HEK293 (cell line): ENCODE results near the gene FNDC8.
A peak's percentile ranks its signal among the peaks of the same experiment; 100 is the strongest.

Experiments
- FEZF1 ChIP-seq: fragments of 450-650 bp; formaldehyde crosslinking; IDR thresholded peaks from 2 replicates; pipeline ENCODE4 v1.5.1; 2016; ENCODE audit warnings: missing biosample characterization, missing genetic modification characterization
- GLI2 ChIP-seq: fragments of 450-650 bp; formaldehyde crosslinking; IDR thresholded peaks from 2 replicates; pipeline ENCODE4; 2017; ENCODE audit warnings: missing biosample characterization, missing genetic modification characterization, low read depth, borderline replicate concordance
- HOXA7 ChIP-seq: sonication (generic); formaldehyde crosslinking; IDR thresholded peaks from 2 replicates; pipeline ENCODE4 v1.8.1; 2022; ENCODE audit warnings: missing genetic modification reagents, borderline replicate concordance
- HOXD13 ChIP-seq: sonication (generic); formaldehyde crosslinking; IDR thresholded peaks from 2 replicates; pipeline ENCODE4 v1.8.0; 2022; ENCODE audit warnings: missing genetic modification reagents, borderline replicate concordance
- KLF1 ChIP-seq: fragments of 450-650 bp; formaldehyde crosslinking; IDR thresholded peaks from 2 replicates; pipeline ENCODE4 v1.5.1; 2016; ENCODE audit warnings: missing biosample characterization, missing genetic modification characterization
- KLF16 ChIP-seq: fragments of 450-650 bp; formaldehyde crosslinking; IDR thresholded peaks from 2 replicates; pipeline ENCODE4 v1.5.1; 2017; ENCODE audit warnings: missing biosample characterization, missing genetic modification characterization
- KLF7 ChIP-seq: fragments of 450-650 bp; formaldehyde crosslinking; IDR thresholded peaks from 2 replicates; pipeline ENCODE4 v1.5.1; 2016; ENCODE audit warnings: missing biosample characterization, missing genetic modification characterization, borderline replicate concordance
- MEIS1 ChIP-seq: sonication (generic); formaldehyde crosslinking; IDR thresholded peaks from 2 replicates; pipeline ENCODE4 v1.8.1; 2022; ENCODE audit warnings: missing genetic modification reagents, mild to moderate bottlenecking, borderline replicate concordance
- SETDB1 ChIP-seq: IDR thresholded peaks from one replicate; pipeline ENCODE4 v1.6.1; 2017; ENCODE audit warnings: mild to moderate bottlenecking, low read length, moderate library complexity, mixed read lengths; ENCODE audit not compliant: insufficient read length
- YY1 ChIP-seq: fragments of 450-650 bp; formaldehyde crosslinking; IDR thresholded peaks from 2 replicates; pipeline ENCODE4 v1.5.1; 2018; ENCODE audit warnings: missing biosample characterization, missing genetic modification characterization
- ZEB2 ChIP-seq: fragments of 450-650 bp; formaldehyde crosslinking; IDR thresholded peaks from 2 replicates; pipeline ENCODE4 v1.5.1; 2016; ENCODE audit warnings: missing biosample characterization, missing genetic modification characterization
- ZNF155 ChIP-seq: fragments of 450-650 bp; formaldehyde crosslinking; IDR thresholded peaks from 2 replicates; pipeline ENCODE4 v1.5.1; 2016; ENCODE audit warnings: missing biosample characterization, missing genetic modification characterization
- ZNF19 ChIP-seq: fragments of 450-650 bp; formaldehyde crosslinking; IDR thresholded peaks from 2 replicates; pipeline ENCODE4; 2016; ENCODE audit warnings: missing biosample characterization, missing genetic modification characterization, low read depth
- ZNF239 ChIP-seq: fragments of 450-650 bp; formaldehyde crosslinking; IDR thresholded peaks from 2 replicates; pipeline ENCODE4 v1.5.1; 2016; ENCODE audit warnings: missing biosample characterization, missing genetic modification characterization
- ZNF324 ChIP-seq: fragments of 450-650 bp; formaldehyde crosslinking; IDR thresholded peaks from 2 replicates; pipeline ENCODE4 v1.5.1; 2016; ENCODE audit warnings: missing biosample characterization, missing genetic modification characterization
- ZNF354C ChIP-seq: fragments of 450-650 bp; formaldehyde crosslinking; IDR thresholded peaks from 2 replicates; pipeline ENCODE4 v1.5.1; 2016; ENCODE audit warnings: missing biosample characterization, missing genetic modification characterization, low read depth, borderline replicate concordance
- ZNF521 ChIP-seq: fragments of 450-650 bp; formaldehyde crosslinking; IDR thresholded peaks from 2 replicates; pipeline ENCODE4 v1.5.1; 2017; ENCODE audit warnings: missing biosample characterization, mild to moderate bottlenecking, missing genetic modification characterization
- ZNF585B ChIP-seq: fragments of 450-650 bp; formaldehyde crosslinking; IDR thresholded peaks from 2 replicates; pipeline ENCODE4 v1.5.1; 2016; ENCODE audit warnings: missing biosample characterization, missing genetic modification characterization
- ZNF600 ChIP-seq: fragments of 450-650 bp; formaldehyde crosslinking; IDR thresholded peaks from 2 replicates; pipeline ENCODE4 v1.5.1; 2016; ENCODE audit warnings: missing biosample characterization, missing genetic modification characterization
- ZNF654 ChIP-seq: fragments of 450-650 bp; formaldehyde crosslinking; IDR thresholded peaks from 2 replicates; pipeline ENCODE4 v1.5.1; 2016; ENCODE audit warnings: low read depth, missing biosample characterization, missing genetic modification characterization
- ZNF677 ChIP-seq: fragments of 450-650 bp; IDR thresholded peaks from 2 replicates; pipeline ENCODE4 v1.5.0; 2018; ENCODE audit warnings: missing biosample characterization, mild to moderate bottlenecking, missing genetic modification characterization, moderate library complexity
- ZNF707 ChIP-seq: fragments of 450-650 bp; formaldehyde crosslinking; IDR thresholded peaks from 2 replicates; pipeline ENCODE4 v1.5.1; 2016; ENCODE audit warnings: missing biosample characterization, missing genetic modification characterization
- ZNF792 ChIP-seq: fragments of 450-650 bp; formaldehyde crosslinking; IDR thresholded peaks from 2 replicates; pipeline ENCODE4 v1.5.1; 2016; ENCODE audit warnings: missing biosample characterization, missing genetic modification characterization
- TF ChIP-seq, protein P1 (sequence below): fragments of 450-650 bp; IDR thresholded peaks from 2 replicates; pipeline ENCODE4 v1.5.1; 2018; ENCODE audit warnings: missing biosample characterization, missing genetic modification characterization
- TF ChIP-seq, protein P2 (sequence below): fragments of 450-650 bp; formaldehyde crosslinking; IDR thresholded peaks from 2 replicates; pipeline ENCODE4 v1.5.1; 2017; ENCODE audit warnings: missing biosample characterization, mild to moderate bottlenecking, missing genetic modification characterization, moderate library complexity
- TF ChIP-seq, protein P3 (sequence below): fragments of 450-650 bp; formaldehyde crosslinking; IDR thresholded peaks from 2 replicates; pipeline ENCODE4 v1.5.1; 2016; ENCODE audit warnings: missing biosample characterization, missing genetic modification characterization, low read depth
- TF ChIP-seq, protein P4 (sequence below): fragments of 450-650 bp; formaldehyde crosslinking; conservative IDR thresholded peaks from 2 replicates; pipeline ENCODE4 v1.5.1; 2016; ENCODE audit warnings: low read depth, missing biosample characterization, missing genetic modification characterization
- TF ChIP-seq, protein P5 (sequence below): fragments of 450-650 bp; formaldehyde crosslinking; IDR thresholded peaks from 2 replicates; pipeline ENCODE4 v1.5.1; 2017; ENCODE audit warnings: missing biosample characterization, missing genetic modification characterization
- TF ChIP-seq, protein P6 (sequence below): sonication (generic); formaldehyde crosslinking; IDR thresholded peaks from 2 replicates; pipeline ENCODE4 v1.8.1; 2022; ENCODE audit warnings: mild to moderate bottlenecking, moderate library complexity, missing genetic modification reagents

Gene FNDC8

DNA sequence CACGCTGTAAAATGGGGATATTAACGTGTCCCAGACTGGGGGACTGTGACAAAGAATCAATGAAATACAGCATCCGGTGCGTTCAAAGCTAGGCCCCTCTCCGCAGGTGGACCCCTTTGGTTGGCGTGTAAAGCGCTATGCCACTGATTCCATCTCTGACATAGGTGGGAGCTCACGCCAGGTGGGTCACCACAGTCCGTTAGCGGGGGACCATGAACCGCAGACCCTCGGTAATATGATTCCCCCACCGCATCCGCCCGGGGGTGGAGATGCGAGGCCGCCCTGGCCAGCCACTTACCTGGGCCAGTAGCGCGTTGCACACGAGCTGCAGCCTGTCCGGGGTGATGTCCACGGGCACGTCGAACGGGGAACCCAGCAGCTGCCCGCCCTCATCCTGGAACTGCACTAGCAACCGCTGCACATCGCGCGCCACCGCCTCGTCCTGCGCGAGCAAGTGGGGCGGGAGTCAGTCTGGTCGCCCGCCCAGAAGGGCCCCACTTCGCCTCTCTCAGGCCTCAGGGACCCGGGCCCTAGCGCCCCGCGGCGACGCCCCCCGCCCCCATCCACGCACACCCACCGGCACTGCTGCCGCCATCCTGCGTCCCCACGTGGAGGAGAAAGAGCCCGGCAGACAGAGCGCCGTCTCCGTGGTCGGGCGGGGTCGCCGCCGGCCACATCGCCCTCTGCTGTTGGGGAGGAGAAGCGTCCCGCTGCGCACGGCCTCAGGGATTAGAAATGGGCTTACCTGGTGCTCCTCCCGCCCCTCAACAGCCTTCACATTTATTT lies 20.5 kb downstream of the FNDC8 start, which contains the start of gene NLE1 (continued):
- TF ChIP-seq ZNF239 (tag by site-specific recombination), result no peak
- TF ChIP-seq, protein P1, sequence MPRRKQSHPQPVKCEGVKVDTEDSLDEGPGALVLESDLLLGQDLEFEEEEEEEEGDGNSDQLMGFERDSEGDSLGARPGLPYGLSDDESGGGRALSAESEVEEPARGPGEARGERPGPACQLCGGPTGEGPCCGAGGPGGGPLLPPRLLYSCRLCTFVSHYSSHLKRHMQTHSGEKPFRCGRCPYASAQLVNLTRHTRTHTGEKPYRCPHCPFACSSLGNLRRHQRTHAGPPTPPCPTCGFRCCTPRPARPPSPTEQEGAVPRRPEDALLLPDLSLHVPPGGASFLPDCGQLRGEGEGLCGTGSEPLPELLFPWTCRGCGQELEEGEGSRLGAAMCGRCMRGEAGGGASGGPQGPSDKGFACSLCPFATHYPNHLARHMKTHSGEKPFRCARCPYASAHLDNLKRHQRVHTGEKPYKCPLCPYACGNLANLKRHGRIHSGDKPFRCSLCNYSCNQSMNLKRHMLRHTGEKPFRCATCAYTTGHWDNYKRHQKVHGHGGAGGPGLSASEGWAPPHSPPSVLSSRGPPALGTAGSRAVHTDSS, result no peak
- TF ChIP-seq YY1 (tag by site-specific recombination), result peak; percentile 92
- peak; percentile 17; the same call in 1 of the 2 replicates for TF ChIP-seq MEIS1 (CRISPR knock-in tag)
- TF ChIP-seq ZNF155, result no peak
- TF ChIP-seq, protein P2, sequence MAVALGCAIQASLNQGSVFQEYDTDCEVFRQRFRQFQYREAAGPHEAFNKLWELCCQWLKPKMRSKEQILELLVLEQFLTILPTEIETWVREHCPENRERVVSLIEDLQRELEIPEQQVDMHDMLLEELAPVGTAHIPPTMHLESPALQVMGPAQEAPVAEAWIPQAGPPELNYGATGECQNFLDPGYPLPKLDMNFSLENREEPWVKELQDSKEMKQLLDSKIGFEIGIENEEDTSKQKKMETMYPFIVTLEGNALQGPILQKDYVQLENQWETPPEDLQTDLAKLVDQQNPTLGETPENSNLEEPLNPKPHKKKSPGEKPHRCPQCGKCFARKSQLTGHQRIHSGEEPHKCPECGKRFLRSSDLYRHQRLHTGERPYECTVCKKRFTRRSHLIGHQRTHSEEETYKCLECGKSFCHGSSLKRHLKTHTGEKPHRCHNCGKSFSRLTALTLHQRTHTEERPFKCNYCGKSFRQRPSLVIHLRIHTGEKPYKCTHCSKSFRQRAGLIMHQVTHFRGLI, result peak; percentile 77
- no peak for TF ChIP-seq ZNF707 (tag by site-specific recombination)
- TF ChIP-seq, protein P3, sequence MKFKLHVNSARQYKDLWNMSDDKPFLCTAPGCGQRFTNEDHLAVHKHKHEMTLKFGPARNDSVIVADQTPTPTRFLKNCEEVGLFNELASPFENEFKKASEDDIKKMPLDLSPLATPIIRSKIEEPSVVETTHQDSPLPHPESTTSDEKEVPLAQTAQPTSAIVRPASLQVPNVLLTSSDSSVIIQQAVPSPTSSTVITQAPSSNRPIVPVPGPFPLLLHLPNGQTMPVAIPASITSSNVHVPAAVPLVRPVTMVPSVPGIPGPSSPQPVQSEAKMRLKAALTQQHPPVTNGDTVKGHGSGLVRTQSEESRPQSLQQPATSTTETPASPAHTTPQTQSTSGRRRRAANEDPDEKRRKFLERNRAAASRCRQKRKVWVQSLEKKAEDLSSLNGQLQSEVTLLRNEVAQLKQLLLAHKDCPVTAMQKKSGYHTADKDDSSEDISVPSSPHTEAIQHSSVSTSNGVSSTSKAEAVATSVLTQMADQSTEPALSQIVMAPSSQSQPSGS, result no peak
- TF ChIP-seq, protein P4, sequence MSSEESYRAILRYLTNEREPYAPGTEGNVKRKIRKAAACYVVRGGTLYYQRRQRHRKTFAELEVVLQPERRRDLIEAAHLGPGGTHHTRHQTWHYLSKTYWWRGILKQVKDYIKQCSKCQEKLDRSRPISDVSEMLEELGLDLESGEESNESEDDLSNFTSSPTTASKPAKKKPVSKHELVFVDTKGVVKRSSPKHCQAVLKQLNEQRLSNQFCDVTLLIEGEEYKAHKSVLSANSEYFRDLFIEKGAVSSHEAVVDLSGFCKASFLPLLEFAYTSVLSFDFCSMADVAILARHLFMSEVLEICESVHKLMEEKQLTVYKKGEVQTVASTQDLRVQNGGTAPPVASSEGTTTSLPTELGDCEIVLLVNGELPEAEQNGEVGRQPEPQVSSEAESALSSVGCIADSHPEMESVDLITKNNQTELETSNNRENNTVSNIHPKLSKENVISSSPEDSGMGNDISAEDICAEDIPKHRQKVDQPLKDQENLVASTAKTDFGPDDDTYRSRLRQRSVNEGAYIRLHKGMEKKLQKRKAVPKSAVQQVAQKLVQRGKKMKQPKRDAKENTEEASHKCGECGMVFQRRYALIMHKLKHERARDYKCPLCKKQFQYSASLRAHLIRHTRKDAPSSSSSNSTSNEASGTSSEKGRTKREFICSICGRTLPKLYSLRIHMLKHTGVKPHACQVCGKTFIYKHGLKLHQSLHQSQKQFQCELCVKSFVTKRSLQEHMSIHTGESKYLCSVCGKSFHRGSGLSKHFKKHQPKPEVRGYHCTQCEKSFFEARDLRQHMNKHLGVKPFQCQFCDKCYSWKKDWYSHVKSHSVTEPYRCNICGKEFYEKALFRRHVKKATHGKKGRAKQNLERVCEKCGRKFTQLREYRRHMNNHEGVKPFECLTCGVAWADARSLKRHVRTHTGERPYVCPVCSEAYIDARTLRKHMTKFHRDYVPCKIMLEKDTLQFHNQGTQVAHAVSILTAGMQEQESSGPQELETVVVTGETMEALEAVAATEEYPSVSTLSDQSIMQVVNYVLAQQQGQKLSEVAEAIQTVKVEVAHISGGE (tag by site-specific recombination), result peak; percentile 19
- peak; percentile 98 for TF ChIP-seq KLF16 (tag by site-specific recombination)
- TF ChIP-seq KLF1 (tag by site-specific recombination), result peak; percentile 71
- TF ChIP-seq ZNF354C (tag by site-specific recombination), result no peak
- TF ChIP-seq, protein P5, sequence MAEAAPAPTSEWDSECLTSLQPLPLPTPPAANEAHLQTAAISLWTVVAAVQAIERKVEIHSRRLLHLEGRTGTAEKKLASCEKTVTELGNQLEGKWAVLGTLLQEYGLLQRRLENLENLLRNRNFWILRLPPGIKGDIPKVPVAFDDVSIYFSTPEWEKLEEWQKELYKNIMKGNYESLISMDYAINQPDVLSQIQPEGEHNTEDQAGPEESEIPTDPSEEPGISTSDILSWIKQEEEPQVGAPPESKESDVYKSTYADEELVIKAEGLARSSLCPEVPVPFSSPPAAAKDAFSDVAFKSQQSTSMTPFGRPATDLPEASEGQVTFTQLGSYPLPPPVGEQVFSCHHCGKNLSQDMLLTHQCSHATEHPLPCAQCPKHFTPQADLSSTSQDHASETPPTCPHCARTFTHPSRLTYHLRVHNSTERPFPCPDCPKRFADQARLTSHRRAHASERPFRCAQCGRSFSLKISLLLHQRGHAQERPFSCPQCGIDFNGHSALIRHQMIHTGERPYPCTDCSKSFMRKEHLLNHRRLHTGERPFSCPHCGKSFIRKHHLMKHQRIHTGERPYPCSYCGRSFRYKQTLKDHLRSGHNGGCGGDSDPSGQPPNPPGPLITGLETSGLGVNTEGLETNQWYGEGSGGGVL (tag by site-specific recombination), result peak; percentile 68
- peak; percentile 91; the same call in 1 of the 2 replicates for TF ChIP-seq ZNF324 (tag by site-specific recombination)
- no peak for TF ChIP-seq GLI2 (tag by site-specific recombination)
- TF ChIP-seq ZNF521 (tag by site-specific recombination), result no peak
- TF ChIP-seq FEZF1 (tag by site-specific recombination), result no peak
- no peak for TF ChIP-seq SETDB1
- TF ChIP-seq KLF7, result peak; percentile 95
- TF ChIP-seq HOXA7 (CRISPR knock-in tag), result no peak
- 0 out of 2 replicates have a peak, but pooled peaks have one; percentile 28 for TF ChIP-seq HOXD13 (CRISPR knock-in tag)
- TF ChIP-seq ZNF792, result no peak
- TF ChIP-seq ZEB2, result peak; percentile 74
- TF ChIP-seq ZNF585B (tag by site-specific recombination), result no peak
- no peak for TF ChIP-seq ZNF654 (tag by site-specific recombination)
- no peak for TF ChIP-seq ZNF677 (tag by site-specific recombination)
- TF ChIP-seq ZNF600 (tag by site-specific recombination), result no peak
- no peak for TF ChIP-seq ZNF19
- TF ChIP-seq, protein P6, sequence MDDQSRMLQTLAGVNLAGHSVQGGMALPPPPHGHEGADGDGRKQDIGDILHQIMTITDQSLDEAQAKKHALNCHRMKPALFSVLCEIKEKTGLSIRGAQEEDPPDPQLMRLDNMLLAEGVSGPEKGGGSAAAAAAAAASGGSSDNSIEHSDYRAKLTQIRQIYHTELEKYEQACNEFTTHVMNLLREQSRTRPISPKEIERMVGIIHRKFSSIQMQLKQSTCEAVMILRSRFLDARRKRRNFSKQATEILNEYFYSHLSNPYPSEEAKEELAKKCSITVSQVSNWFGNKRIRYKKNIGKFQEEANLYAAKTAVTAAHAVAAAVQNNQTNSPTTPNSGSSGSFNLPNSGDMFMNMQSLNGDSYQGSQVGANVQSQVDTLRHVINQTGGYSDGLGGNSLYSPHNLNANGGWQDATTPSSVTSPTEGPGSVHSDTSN, result peak; percentile 95
